Uterus (tissue), 4 donors: ENCODE data around the gene BICD1. TPM values are rescaled to one million over a fixed set of nuclear protein-coding genes. Genes with fewer than 3 reads are reported as not detected.

ENCODE experiments used
- DNase-seq, 2 donors: peaks; one replicate each; pipeline ENCODE4 v3.0.0-alpha.2; 2019 to 2020
- H3K27ac ChIP-seq, 2 donors: fragments of 200-600 bp; sonication (generic); 1 replicate in 1 of 2; 2 replicates in 1 of 2; pipeline ENCODE4 v1.5.1; 2016 to 2018
- H3K27me3 ChIP-seq, 2 donors: fragments of 200-600 bp; sonication (generic); one replicate each; pipeline ENCODE4 v1.5.1; 2018 to 2019; ENCODE audit warnings: control low read depth in 1 of 2
- H3K36me3 ChIP-seq, 2 donors: fragments of 200-600 bp; sonication (generic); one replicate each; pipeline ENCODE4 v1.5.1; 2019; ENCODE audit warnings: control low read depth in 1 of 2
- H3K4me1 ChIP-seq, 2 donors: fragments of 200-600 bp; sonication (generic); one replicate each; pipeline ENCODE4 v1.5.1; 2018 to 2019; ENCODE audit warnings: control low read depth in 1 of 2
- H3K4me3 ChIP-seq, 2 donors: fragments of 200-600 bp; sonication (generic); 1 replicate in 1 of 2; 2 replicates in 1 of 2; pipeline ENCODE4 v1.5.1; 2018 to 2019; ENCODE audit warnings: mild to moderate bottlenecking in 1 of 2
- H3K9me3 ChIP-seq, 2 donors: fragments of 200-600 bp; sonication (generic); one replicate each; pipeline ENCODE4 v1.5.1; 2019; ENCODE audit warnings: control low read depth in 1 of 2
- POLR2A ChIP-seq, 2 donors: fragments of 450-650 bp; IDR thresholded peaks; one replicate each; pipeline ENCODE4 v1.6.1; 2016; ENCODE audit warnings: antibody characterized with exemption in 2 of 2, mild to moderate bottlenecking in 1 of 2, moderate library complexity in 1 of 2
- intact Hi-C: fragments of 100-400 bp; cut with DNase I; formaldehyde crosslinking; loops from one replicate; pipeline ENCODE4 v1.15.1; 2023; ENCODE audit warnings: low total_unique reads
- total RNA-seq, 4 donors: library from RNA; depleted of rRNA in 3 of 4; stranded (reverse); fragments of >200 nt in 3 of 4; gene quantifications; one replicate each; pipeline versions ENCODE4 v1.1.0 to v1.2.4, GENCODE V29; 2014 to 2023
- TF ChIP-seq, protein P1 (sequence below), 4 experiments: fragments of 200-600 bp in 2 of 4; fragments of 450-650 bp in 2 of 4; sonication (generic) in 2 of 4; IDR thresholded peaks; one replicate each; pipeline ENCODE4 v1.5.1; 2016 to 2019; ENCODE audit warnings: antibody characterized with exemption in 4 of 4, mild to moderate bottlenecking in 2 of 4, moderate library complexity in 1 of 4
- donor health status: DM: yes; HTN: yes; CAD: no.

The BICD1 gene
- total RNA-seq, 4 donors from 2014 or later = 19.4 to 219 (median 40.9) TPM

DNA sequence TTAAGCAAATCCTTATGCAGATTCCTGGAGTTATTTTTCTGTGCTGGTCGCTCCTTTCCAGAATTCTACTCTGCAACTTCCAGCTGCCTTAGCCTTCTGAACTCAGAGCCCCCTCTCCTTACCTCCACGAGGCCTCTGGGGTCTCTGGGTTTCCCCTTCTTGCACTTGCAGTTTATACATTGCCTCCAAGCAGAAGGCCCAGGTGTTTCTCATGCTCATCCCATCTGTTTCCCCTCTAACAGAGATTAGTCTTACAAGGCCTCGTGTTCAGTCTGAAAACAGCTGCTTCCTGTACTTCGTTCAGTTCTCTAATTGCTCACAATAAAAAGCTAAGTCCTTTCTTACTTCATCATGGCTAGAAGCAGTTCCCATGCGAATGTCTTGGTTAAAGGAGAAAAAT is 158.3 kb downstream of the BICD1 start:
- Histone ChIP-seq H3K4me3 (no peak overlapping the region), H3K9me3 (no peaks in the 10 kb centered on the region), H3K36me3 (no peaks in the 10 kb centered on the region), H3K27ac (peak overlapping the region; percentile 5 to 23), H3K4me1 (no peaks in the 10 kb centered on the region), H3K27me3 (no peaks in the 10 kb centered on the region)
- peak in 1 of 2 donors; percentile 29 for DNase-seq
- intact Hi-C loops = no loop called here
- TF ChIP-seq POLR2A (IDR thresholded peaks at IDR 0.05) = no peak
- TF ChIP-seq, protein P1, sequence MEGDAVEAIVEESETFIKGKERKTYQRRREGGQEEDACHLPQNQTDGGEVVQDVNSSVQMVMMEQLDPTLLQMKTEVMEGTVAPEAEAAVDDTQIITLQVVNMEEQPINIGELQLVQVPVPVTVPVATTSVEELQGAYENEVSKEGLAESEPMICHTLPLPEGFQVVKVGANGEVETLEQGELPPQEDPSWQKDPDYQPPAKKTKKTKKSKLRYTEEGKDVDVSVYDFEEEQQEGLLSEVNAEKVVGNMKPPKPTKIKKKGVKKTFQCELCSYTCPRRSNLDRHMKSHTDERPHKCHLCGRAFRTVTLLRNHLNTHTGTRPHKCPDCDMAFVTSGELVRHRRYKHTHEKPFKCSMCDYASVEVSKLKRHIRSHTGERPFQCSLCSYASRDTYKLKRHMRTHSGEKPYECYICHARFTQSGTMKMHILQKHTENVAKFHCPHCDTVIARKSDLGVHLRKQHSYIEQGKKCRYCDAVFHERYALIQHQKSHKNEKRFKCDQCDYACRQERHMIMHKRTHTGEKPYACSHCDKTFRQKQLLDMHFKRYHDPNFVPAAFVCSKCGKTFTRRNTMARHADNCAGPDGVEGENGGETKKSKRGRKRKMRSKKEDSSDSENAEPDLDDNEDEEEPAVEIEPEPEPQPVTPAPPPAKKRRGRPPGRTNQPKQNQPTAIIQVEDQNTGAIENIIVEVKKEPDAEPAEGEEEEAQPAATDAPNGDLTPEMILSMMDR (IDR thresholded peaks at IDR 0.05) = no peak

DNA sequence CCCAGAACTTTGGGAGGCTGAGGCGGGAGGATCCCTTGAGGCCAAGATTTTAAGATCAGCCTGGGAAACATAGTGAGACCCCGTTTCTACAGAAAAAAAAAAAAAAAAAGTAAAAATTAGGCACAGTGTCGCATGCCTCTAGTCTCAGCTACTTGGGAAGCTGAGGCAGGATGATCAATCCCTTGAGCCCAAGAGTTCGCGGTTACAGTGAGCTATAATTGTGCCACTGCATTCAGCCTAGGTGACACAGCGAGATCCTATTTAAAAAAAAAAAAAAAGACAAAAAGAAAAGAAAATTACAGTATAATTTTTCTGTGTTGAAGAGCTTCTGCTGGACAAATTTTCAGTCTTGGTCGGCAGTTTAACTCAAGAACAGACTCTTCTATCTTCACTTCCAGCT is 158.8 kb downstream of the BICD1 start:
- intact Hi-C loops = no loop called here
- no peak for TF ChIP-seq POLR2A (IDR thresholded peaks at IDR 0.05)
- TF ChIP-seq, protein P1 (IDR thresholded peaks at IDR 0.05) = no peak
- H3K9me3 ChIP-seq = no peaks in the 10 kb centered on the region
- no peaks in the 10 kb centered on the region for H3K4me1 ChIP-seq
- peak overlapping the region; percentile 5 to 23 for H3K27ac ChIP-seq
- DNase-seq = no peak
- no peaks in the 10 kb centered on the region for H3K36me3 ChIP-seq
- H3K4me3 ChIP-seq = no peak overlapping the region
- no peaks in the 10 kb centered on the region for H3K27me3 ChIP-seq

DNA sequence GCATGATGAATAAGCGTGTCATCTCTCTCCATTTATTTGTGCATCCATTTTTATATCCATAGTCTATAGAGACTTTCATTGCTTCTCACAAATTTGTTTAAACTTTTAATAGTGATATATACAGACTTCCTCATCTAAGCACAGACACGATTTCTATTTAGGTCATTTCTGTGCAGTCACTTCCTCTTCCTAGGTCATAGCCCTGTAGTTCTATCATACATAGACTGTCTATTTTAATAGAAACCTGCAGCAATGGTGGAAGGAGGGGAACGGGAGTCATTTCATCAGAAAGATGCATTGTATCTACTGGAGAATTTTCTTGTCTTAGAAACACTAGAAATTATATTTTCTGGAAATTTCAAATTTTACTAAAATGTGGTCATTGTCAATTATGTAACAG is 159.3 kb downstream of the BICD1 start:
- Histone ChIP-seq H3K9me3 (no peaks in the 10 kb centered on the region), H3K27ac (peak overlapping the region in 1 of 2 donors; percentile 23), H3K4me3 (no peak overlapping the region), H3K36me3 (no peaks in the 10 kb centered on the region), H3K4me1 (no peaks in the 10 kb centered on the region), H3K27me3 (no peaks in the 10 kb centered on the region)
- DNase-seq = no peak
- no peak for TF ChIP-seq POLR2A (IDR thresholded peaks at IDR 0.05)
- TF ChIP-seq, protein P1 (IDR thresholded peaks at IDR 0.05) = no peak
- intact Hi-C loops = no loop called here

DNA sequence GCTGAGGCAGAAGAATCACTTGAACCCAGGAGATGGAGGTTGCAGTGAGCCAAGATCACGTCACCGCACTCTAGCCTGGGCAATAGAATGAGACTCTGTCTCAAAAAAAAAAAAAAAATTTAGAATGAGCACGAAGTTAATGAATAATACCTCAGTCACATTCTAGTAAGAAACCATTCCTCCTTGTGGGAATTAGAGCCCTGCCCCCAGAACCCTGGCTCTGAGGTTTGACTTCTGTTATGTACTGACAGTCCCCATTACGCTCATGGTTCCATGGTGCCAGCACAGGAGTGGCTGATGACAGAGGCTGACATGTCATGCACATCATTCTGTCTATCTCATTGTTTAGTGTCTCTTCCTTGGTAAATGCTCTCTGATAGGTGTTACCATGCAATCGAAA is 160.1 kb downstream of the BICD1 start:
- Histone ChIP-seq H3K4me1 (no peaks in the 10 kb centered on the region), H3K4me3 (no peak overlapping the region), H3K36me3 (no peaks in the 10 kb centered on the region), H3K9me3 (no peaks in the 10 kb centered on the region), H3K27me3 (no peaks in the 10 kb centered on the region), H3K27ac (no peak overlapping the region)
- TF ChIP-seq, protein P1 (IDR thresholded peaks at IDR 0.05) = no peak
- no peak for TF ChIP-seq POLR2A (IDR thresholded peaks at IDR 0.05)
- no peak for DNase-seq
- intact Hi-C loops = no loop called here

DNA sequence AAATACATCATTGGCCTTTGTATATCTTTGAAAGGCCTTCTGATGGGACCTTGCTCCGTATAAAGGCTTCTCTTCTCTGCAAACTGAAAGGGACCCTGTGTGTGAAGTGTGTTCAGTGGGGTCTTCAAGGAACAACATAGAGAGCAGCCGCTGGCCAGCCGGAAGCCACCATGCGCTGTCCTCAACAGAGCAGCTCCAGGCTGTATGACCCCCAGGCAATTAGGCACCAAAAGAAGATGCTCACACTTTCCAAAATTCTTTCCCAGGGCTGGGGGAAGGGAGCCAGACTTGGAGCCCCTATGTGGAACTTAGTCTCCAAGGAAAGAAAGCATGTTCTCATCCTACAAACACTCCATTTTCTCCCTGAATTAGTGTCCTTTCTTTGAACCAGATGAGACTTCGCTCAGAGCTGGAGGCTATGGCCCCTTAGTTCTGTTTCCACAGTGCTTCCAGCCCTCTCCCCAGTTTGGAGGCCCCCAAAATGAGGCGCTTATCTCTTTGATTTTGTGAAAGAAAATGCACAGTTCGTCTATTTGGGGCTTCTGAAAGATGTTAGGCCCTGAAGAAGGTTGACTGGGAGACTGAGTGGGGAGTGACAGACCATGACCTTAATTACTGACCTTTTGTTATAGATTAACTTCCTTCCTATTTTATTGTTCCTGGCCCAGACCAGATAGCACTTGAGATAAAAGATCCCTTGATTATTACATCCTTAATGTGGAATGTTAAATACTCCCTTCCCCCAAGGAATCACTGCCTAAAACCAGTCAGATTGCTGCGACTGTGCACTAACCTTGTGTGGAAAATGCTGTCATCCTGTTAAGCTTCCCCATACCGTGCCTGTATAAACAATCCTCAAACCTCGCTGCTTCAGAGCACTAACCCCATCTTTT is 164.4 kb downstream of the BICD1 start:
- no peak for DNase-seq
- Histone ChIP-seq H3K9me3 (no peaks in the 10 kb centered on the region), H3K27ac (peak overlapping the region; percentile 31 to 58), H3K4me3 (no peak overlapping the region), H3K27me3 (no peaks in the 10 kb centered on the region), H3K4me1 (no peaks in the 10 kb centered on the region), H3K36me3 (no peaks in the 10 kb centered on the region)
- intact Hi-C loops = no loop called here
- TF ChIP-seq POLR2A (IDR thresholded peaks at IDR 0.05) = no peak
- TF ChIP-seq, protein P1 (IDR thresholded peaks at IDR 0.05) = no peak
